Measurements from ENCODE around the gene SERPINA4. TPM values are rescaled to one million over a fixed set of nuclear protein-coding genes. Genes with fewer than 3 reads are reported as not detected.

The SERPINA4 gene
- total RNA-seq, 1 experiment from 2014 or later = 0.17 TPM

DNA sequence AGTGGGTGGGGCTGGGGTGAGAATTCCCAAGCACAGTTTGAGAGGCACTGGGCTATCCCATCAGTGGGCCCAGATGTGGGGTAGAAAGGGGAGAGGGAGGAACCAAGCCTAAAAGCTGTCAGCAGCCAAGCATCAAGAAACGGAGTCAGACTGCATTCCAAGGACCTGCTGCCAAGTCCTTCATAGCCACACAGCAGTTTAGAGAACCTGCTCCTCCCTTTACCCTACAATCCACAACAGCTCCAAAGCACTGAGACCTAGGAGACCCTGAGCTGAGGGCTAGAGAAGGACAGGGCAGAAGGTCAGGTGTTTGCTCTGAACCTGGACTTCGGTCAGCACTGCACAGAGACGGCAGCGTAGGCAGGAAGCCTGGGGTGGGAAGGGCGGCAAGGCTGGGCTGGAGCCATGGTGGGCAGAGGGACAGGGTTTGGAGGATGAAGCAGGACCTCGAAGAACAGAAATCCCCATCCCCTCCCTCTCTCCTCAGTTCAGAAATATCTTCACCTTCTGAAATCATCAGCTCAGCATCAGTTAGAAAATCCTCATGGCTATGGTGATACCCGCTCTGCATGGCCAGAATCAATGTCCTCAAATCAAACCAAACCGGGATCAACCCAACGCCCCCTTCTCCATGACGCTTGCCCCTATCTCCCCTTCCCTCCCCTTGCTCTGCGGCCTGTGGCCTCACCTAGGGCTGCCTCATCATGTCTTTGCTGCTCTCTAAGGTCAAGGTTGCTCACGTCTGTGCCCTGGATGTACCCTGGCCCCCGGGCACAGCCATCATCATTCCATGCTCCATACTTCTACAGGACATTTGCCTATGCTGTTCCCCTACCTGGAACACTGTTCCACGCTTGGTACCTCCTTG, 12.9 kb upstream of the SERPINA4 start:
- ChIA-PET POLR2A (no interaction called here), RAD21 (ENCODE audit: low non-redundant PET in 1 of 2, low total read pairs in 2 of 2, uncharacterized antibody in 2 of 2, unreplicated experiment in 2 of 2) (interaction anchor here (1.2 to 1.4 kb wide), 3 partner anchors 114 to 125 kb away, joined by 4 to 10 read pairs (median 5); no protein-coding TSS in a partner anchor), CTCF (interaction anchor here (0.7 to 3.4 kb wide), 15 partner anchors 9 to 416 kb away, joined by 3 to 32 read pairs (median 4); no protein-coding TSS in a partner anchor)
- BruUV-seq (replicated peaks) = no TSS peak
- DNase-seq (ENCODE audit: low read depth, low spot score) (no peak), ATAC-seq (no peak)
- Histone ChIP-seq H3K9ac (ENCODE audit: low read length) (no peak overlapping the region), H3K4me1 (ENCODE audit: control insufficient read depth in 1 of 2, insufficient read depth in 2 of 2, low read length in 2 of 2) (peaks cover 0 to 10% of the 10 kb centered on the region in 2 experiments; a peak in 2 of 4 replicates), H4K20me1 (ENCODE audit: insufficient read depth) (no peaks in the 10 kb centered on the region), H3K4me2 (ENCODE audit: low read length) (no peak overlapping the region), H3K27me3 (ENCODE audit: insufficient read depth, low read length) (no peaks in the 10 kb centered on the region), H3K9me2 (ENCODE audit: insufficient read depth) (no peaks in the 10 kb centered on the region), H2AFZ (ENCODE audit: low read depth, low read length, poor library complexity, severe bottlenecking) (no peak overlapping the region), H3K79me2 (ENCODE audit: insufficient read depth, low read length) (no peaks in the 10 kb centered on the region), H3K27ac (ENCODE audit: low read depth, low read length) (no peak overlapping the region), H3K36me3 (ENCODE audit: control insufficient read depth in 1 of 2, insufficient read depth in 2 of 2, low read length in 2 of 2) (no peaks in the 10 kb centered on the region), H3K4me3 (replicated peaks in 1 of 2; ENCODE audit: low read depth in 1 of 2, low read length in 2 of 2) (no peak overlapping the region), H3K9me3 (ENCODE audit: control insufficient read depth in 1 of 2, insufficient read depth in 1 of 2, low read depth in 1 of 2, low read length in 2 of 2) (no peaks in the 10 kb centered on the region)
- intact Hi-C loops (cut with micrococcal nuclease) = loop anchor here (2.0 kb wide), 2 partner anchors 114 to 132 kb away; no protein-coding TSS in a partner anchor
- TF ChIP-seq ZBTB33 (IDR thresholded peaks at IDR 0.05; ENCODE audit: extremely low read depth, insufficient replicate concordance, low read length) = no peak
- no peak for TF ChIP-seq SRF (IDR thresholded peaks at IDR 0.05; ENCODE audit: low read depth)
- no peak for TF ChIP-seq MAX (IDR thresholded peaks at IDR 0.05)
- TF ChIP-seq CBX3 (IDR thresholded peaks at IDR 0.05; ENCODE audit: low read depth) = no peak
- no peak for TF ChIP-seq ATF3 (IDR thresholded peaks at IDR 0.05)
- no peak for TF ChIP-seq FOSL1 (IDR thresholded peaks at IDR 0.05; ENCODE audit: low read depth)
- TF ChIP-seq EZH2phosphoT487 (IDR thresholded peaks at IDR 0.05; ENCODE audit: borderline replicate concordance) = no peak
- no peak for TF ChIP-seq SP1 (IDR thresholded peaks at IDR 0.05; ENCODE audit: low read depth)
- TF ChIP-seq, protein P1, sequence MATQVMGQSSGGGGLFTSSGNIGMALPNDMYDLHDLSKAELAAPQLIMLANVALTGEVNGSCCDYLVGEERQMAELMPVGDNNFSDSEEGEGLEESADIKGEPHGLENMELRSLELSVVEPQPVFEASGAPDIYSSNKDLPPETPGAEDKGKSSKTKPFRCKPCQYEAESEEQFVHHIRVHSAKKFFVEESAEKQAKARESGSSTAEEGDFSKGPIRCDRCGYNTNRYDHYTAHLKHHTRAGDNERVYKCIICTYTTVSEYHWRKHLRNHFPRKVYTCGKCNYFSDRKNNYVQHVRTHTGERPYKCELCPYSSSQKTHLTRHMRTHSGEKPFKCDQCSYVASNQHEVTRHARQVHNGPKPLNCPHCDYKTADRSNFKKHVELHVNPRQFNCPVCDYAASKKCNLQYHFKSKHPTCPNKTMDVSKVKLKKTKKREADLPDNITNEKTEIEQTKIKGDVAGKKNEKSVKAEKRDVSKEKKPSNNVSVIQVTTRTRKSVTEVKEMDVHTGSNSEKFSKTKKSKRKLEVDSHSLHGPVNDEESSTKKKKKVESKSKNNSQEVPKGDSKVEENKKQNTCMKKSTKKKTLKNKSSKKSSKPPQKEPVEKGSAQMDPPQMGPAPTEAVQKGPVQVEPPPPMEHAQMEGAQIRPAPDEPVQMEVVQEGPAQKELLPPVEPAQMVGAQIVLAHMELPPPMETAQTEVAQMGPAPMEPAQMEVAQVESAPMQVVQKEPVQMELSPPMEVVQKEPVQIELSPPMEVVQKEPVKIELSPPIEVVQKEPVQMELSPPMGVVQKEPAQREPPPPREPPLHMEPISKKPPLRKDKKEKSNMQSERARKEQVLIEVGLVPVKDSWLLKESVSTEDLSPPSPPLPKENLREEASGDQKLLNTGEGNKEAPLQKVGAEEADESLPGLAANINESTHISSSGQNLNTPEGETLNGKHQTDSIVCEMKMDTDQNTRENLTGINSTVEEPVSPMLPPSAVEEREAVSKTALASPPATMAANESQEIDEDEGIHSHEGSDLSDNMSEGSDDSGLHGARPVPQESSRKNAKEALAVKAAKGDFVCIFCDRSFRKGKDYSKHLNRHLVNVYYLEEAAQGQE (IDR thresholded peaks at IDR 0.05; ENCODE audit: low read depth) = no peak
- TF ChIP-seq CTCF (IDR thresholded peaks at IDR 0.05 in 2 of 3, conservative IDR thresholded peaks at IDR 0.05 in 1 of 3; ENCODE audit: borderline replicate concordance in 1 of 3, insufficient read depth in 1 of 3, low read depth in 2 of 3, low read length in 2 of 3) = no peak
- no peak for TF ChIP-seq ZNF274 (IDR thresholded peaks at IDR 0.05; ENCODE audit: low read depth, low read length)
- no peak for TF ChIP-seq EGR1 (IDR thresholded peaks at IDR 0.05; ENCODE audit: low read depth)
- no peak for TF ChIP-seq POLR2AphosphoS5 (IDR thresholded peaks at IDR 0.05; ENCODE audit: low read depth, low read length)

All from HCT116 (cell line).